Activated naive CD4-positive, alpha-beta T cell (primary cell): ENCODE results near the gene TNIP1.

Experiments
- DNase-seq, 4 experiments: peaks; one replicate each; lab custom pipeline; 2025; lab: John Stamatoyannopoulos, UW

Gene TNIP1

GRCh38 chr5:151039665-151040064 is 41.2 kb downstream of the TNIP1 start:
- no peak for DNase-seq

GRCh38 chr5:151038801-151039238 is 42.0 kb downstream of the TNIP1 start:
- no peak for DNase-seq

GRCh38 chr5:151038412-151038745 is 42.5 kb downstream of the TNIP1 start:
- DNase-seq, result no peak

- no peak for DNase-seq
Observed at GRCh38 chr5:151037561-151038411, 43.0 kb downstream of the TNIP1 start.

GRCh38 chr5:151036556-151036955 is 44.3 kb downstream of the TNIP1 start:
- DNase-seq, result no peak

GRCh38 chr5:151034422-151035379 is 46.1 kb downstream of the TNIP1 start:
- DNase-seq, result no peak

- no peak for DNase-seq
Observed at GRCh38 chr5:151033217-151033934, 47.5 kb downstream of the TNIP1 start.

- no peak for DNase-seq
Observed at GRCh38 chr5:151031554-151031953, 49.3 kb downstream of the TNIP1 start.

GRCh38 chr5:151030379-151030778 is 50.5 kb downstream of the TNIP1 start:
- no peak for DNase-seq

GRCh38 chr5:151030056-151030336 is 50.8 kb downstream of the TNIP1 start:
- DNase-seq, result no peak

- no peak for DNase-seq
Observed at GRCh38 chr5:151029179-151030055, 51.4 kb downstream of the TNIP1 start.

- no peak for DNase-seq
Observed at GRCh38 chr5:151028717-151029116, 52.1 kb downstream of the TNIP1 start.

- DNase-seq, result no peak
Observed at GRCh38 chr5:151027961-151028479, 52.8 kb downstream of the TNIP1 start.

- DNase-seq, result no peak
Observed at GRCh38 chr5:151026679-151027078, 54.2 kb downstream of the TNIP1 start.

- no peak for DNase-seq
Observed at GRCh38 chr5:151026088-151026487, 54.7 kb downstream of the TNIP1 start.

- DNase-seq, result no peak
Observed at GRCh38 chr5:151025250-151025606, 55.6 kb downstream of the TNIP1 start.

- DNase-seq, result no peak
Observed at GRCh38 chr5:151024440-151025249, 56.2 kb downstream of the TNIP1 start.

- DNase-seq, result no peak
Observed at GRCh38 chr5:151023651-151024050, 57.2 kb downstream of the TNIP1 start.

- DNase-seq, result no peak
Observed at GRCh38 chr5:151023047-151023615, 57.7 kb downstream of the TNIP1 start.

- no peak for DNase-seq
Observed at GRCh38 chr5:151022511-151023018, 58.3 kb downstream of the TNIP1 start.
